ENCODE data around the gene ROR2. TPM values are rescaled to one million over a fixed set of nuclear protein-coding genes. Genes with fewer than 3 reads are reported as not detected.

The ROR2 gene
- total RNA-seq, 2 donors from 2014 or later, result 37.2 to 43.9 TPM

DNA sequence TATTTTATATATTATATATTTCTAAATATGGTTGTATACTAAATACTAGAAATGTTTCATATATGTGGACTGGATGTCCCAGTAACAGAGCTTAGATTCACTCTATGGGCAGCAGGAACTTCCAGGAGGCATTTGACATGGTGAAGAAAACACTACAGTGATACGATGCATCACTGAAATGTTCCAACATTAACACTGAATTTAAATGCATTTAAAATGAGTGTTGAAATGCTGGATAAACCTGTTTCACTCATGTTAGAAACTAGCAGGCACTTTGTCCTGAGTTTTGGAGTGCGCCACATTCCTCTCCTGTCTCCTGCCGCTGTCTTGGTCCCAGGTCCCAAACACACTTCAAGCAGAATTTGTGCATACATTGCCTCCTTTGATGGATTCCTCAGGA is 288.6 kb downstream of the ROR2 start:
- H3K27ac ChIP-seq, result no peak overlapping the region

GRCh38 chr9:91660521-91660920 is 289.5 kb downstream of the ROR2 start:
- intact Hi-C loops (cut with DNase I), result no loop called here
- 98% methylated on average over 1 of the region's 1 CpG for WGBS
- TF ChIP-seq POLR2AphosphoS5 (IDR thresholded peaks at IDR 0.05), result no peak
- TF ChIP-seq POLR2A (IDR thresholded peaks at IDR 0.05), result no peak
- no peak for TF ChIP-seq CTCF (IDR thresholded peaks at IDR 0.05)

More for the DNA sequence above, 288.6 kb downstream of the ROR2 start:
- intact Hi-C loops (cut with DNase I), result no loop called here
- DNase-seq (ENCODE audit: low spot score), result no peak
- H3K36me3 ChIP-seq, result no peaks in the 10 kb centered on the region
- H3K9me3 ChIP-seq, result no peaks in the 10 kb centered on the region
- no peaks in the 10 kb centered on the region for H3K4me1 ChIP-seq (replicated peaks)
- TF ChIP-seq CTCF (IDR thresholded peaks at IDR 0.05) (no peak), POLR2A (IDR thresholded peaks at IDR 0.05) (no peak), POLR2AphosphoS5 (IDR thresholded peaks at IDR 0.05) (no peak)
- 75% methylated on average over 3 of the region's 3 CpGs for WGBS
- H3K4me3 ChIP-seq, result no peak overlapping the region
- H3K27me3 ChIP-seq (replicated peaks; ENCODE audit: insufficient read depth), result no peaks in the 10 kb centered on the region

DNA sequence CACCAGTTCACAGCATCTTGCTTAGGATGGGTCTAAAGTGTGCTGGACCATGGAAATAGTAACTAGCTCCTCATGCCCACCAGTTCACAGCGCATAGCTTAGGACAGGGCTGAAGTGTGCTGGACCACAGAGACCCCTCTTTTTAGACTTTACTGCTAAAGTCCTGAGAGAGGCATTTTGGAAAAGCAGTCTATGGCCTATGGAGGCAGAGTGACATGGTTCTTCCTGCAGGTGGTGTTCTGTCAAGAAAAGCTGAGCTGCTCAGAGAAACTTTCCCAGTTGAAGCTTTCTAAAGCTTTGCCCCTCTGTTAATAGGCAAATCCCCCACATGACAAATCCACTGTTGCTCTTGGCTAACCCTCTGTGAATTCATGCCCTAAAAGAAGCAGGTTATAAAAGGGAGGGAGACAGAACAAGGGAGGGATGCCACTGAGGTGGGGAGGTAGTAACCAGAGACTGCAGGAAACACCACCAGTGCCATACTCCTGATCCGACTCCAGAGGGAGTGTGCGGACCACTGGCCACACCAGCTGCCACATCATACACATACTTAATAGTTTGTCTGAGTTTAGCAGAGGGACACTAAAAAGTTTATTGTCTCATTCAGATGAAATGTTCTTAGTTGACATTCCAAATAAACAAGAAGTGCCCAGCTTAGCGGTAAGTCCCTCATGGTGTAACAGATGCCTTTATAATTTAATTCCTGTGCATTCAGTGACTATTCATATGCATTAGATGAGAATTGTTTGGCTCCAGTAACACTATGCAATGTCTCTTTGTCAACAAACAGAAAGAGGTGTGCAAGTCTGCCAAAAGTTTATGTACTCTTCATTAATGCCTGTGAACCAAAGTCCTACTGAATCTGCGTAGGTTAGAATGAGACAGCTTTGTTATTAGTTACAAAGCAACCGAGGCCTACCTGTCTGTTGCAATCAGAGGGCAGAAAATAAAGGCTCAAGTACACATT is 290.2 kb downstream of the ROR2 start:
- H3K27ac ChIP-seq, result no peak overlapping the region
- H3K4me3 ChIP-seq, result no peak overlapping the region
- H3K9me3 ChIP-seq, result no peaks in the 10 kb centered on the region
- H3K36me3 ChIP-seq, result no peaks in the 10 kb centered on the region
- 47% methylated on average over 6 of the region's 6 CpGs for WGBS
- TF ChIP-seq CTCF (IDR thresholded peaks at IDR 0.05) (peak in 3 of 4 experiments; percentile 61 to 63 (median 62)), POLR2A (IDR thresholded peaks at IDR 0.05) (no peak), POLR2AphosphoS5 (IDR thresholded peaks at IDR 0.05) (peak; percentile 33)
- no peaks in the 10 kb centered on the region for H3K4me1 ChIP-seq (replicated peaks)
- H3K27me3 ChIP-seq (replicated peaks; ENCODE audit: insufficient read depth), result no peaks in the 10 kb centered on the region
- peak; percentile 43 for DNase-seq (ENCODE audit: low spot score)
- intact Hi-C loops (cut with DNase I), result no loop called here

More at GRCh38 chr9:91660521-91660920, 289.5 kb downstream of the ROR2 start:
- no peak overlapping the region for H3K27ac ChIP-seq
- no peak for DNase-seq (ENCODE audit: low spot score)
- H3K27me3 ChIP-seq (replicated peaks; ENCODE audit: insufficient read depth), result no peaks in the 10 kb centered on the region
- H3K4me1 ChIP-seq (replicated peaks), result no peaks in the 10 kb centered on the region
- no peaks in the 10 kb centered on the region for H3K36me3 ChIP-seq
- H3K9me3 ChIP-seq, result no peaks in the 10 kb centered on the region
- no peak overlapping the region for H3K4me3 ChIP-seq

DNA sequence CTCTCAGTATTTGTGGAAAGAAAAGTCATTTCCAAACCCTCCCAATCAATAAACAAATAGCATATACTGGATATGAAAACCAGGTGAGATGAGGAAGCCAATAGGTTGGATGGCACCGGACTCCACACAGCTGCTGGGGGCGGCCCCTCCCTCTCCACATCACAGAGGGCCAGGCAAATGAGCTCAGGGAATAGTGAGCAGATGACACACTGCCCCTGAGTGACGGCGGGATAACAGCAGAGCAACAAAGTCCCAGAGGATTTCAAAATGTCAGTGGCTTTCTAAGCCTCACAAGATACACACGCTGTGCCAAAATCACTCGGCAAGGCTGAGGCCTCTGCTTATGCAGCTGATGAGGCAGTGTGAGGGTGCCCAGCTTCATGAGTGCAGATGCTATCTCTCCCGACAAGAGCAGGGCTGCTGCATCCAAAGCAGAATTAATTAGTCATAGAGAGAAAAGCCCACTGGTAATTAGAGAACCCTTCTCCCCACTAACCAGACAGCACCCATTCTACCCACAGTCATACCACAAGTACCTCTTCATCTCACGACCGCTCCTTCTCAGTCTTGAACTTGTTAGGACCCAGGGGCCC is 291.4 kb downstream of the ROR2 start:
- H3K27me3 ChIP-seq (replicated peaks; ENCODE audit: insufficient read depth), result no peaks in the 10 kb centered on the region
- H3K27ac ChIP-seq, result no peak overlapping the region
- H3K36me3 ChIP-seq, result no peaks in the 10 kb centered on the region
- no peaks in the 10 kb centered on the region for H3K9me3 ChIP-seq
- no peak overlapping the region for H3K4me3 ChIP-seq
- TF ChIP-seq POLR2A (IDR thresholded peaks at IDR 0.05), result no peak
- TF ChIP-seq POLR2AphosphoS5 (IDR thresholded peaks at IDR 0.05), result no peak
- no peak for TF ChIP-seq CTCF (IDR thresholded peaks at IDR 0.05)
- H3K4me1 ChIP-seq (replicated peaks), result no peaks in the 10 kb centered on the region
- 92% methylated on average over 9 of the region's 9 CpGs for WGBS
- DNase-seq (ENCODE audit: low spot score), result no peak
- intact Hi-C loops (cut with DNase I), result no loop called here
